ENCODE measurements around the gene PAFAH2. TPM values are rescaled to one million over a fixed set of nuclear protein-coding genes. Genes with fewer than 3 reads are reported as not detected.

The PAFAH2 gene
- total and polyA plus RNA-seq, 8 donors = 0.58 to 25.5 (median 13.0) TPM

DNA sequence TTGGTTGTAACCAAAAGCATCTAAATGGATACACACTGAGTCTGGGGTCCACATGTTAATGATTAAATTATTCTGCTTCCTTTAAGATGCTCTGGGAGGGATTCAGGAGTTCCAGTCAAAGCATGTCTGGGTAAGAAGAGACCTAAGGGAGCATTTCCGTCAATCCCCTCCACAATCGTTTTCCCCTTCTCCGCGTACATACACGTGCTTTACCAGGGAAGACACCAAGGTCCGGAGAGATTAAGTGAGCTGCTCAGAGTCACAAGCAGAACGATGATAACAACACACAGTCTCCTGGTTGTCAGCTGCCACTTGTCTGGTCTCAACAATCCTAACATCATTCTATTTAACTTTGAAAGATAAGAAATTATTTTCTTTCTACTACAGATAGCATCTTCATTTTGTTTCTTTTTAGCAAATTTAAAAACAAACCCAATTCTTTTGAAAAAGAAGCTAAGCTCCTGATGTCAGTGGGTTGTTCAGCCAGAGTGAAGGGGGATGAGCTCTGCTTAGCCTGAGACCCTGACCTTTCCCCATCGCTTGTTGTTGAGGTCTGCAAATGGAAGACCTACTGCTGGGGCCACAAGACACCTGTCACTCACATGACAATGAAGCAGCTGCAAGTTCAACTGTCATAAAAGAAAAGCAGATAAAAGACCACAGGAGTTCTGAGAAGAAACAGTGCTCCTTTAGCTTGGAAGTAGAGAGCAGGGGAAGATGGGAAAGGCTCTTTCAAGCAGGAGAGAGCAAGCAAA lies 4.5 kb downstream of the PAFAH2 start:
- Histone ChIP-seq H3K4me1 (peaks cover 10 to 42% (median 28%) of the 10 kb centered on the region in 4 donors), H3K4me3 (no peak overlapping the region), H3K27me3 (no peaks in the 10 kb centered on the region), H3K27ac (no peak overlapping the region), H3K9me3 (no peaks in the 10 kb centered on the region), H3K36me3 (peaks cover 0 to 24% (median 20%) of the 10 kb centered on the region in 4 donors)
- TF ChIP-seq EP300 (IDR thresholded peaks at IDR 0.05) = no peak
- no peak for TF ChIP-seq POLR2AphosphoS5 (IDR thresholded peaks at IDR 0.05)
- TF ChIP-seq, protein P1, sequence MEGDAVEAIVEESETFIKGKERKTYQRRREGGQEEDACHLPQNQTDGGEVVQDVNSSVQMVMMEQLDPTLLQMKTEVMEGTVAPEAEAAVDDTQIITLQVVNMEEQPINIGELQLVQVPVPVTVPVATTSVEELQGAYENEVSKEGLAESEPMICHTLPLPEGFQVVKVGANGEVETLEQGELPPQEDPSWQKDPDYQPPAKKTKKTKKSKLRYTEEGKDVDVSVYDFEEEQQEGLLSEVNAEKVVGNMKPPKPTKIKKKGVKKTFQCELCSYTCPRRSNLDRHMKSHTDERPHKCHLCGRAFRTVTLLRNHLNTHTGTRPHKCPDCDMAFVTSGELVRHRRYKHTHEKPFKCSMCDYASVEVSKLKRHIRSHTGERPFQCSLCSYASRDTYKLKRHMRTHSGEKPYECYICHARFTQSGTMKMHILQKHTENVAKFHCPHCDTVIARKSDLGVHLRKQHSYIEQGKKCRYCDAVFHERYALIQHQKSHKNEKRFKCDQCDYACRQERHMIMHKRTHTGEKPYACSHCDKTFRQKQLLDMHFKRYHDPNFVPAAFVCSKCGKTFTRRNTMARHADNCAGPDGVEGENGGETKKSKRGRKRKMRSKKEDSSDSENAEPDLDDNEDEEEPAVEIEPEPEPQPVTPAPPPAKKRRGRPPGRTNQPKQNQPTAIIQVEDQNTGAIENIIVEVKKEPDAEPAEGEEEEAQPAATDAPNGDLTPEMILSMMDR (IDR thresholded peaks at IDR 0.05) = no peak
- no peak for TF ChIP-seq POLR2A (IDR thresholded peaks at IDR 0.05)
- 78 to 92% (median 86%) methylated on average over 8 of the region's 8 CpGs for WGBS, 5 donors
- intact Hi-C loops (cut with DNase I; ENCODE audit: low total_unique reads) = no loop called here
- DNase-seq = no peak

DNA sequence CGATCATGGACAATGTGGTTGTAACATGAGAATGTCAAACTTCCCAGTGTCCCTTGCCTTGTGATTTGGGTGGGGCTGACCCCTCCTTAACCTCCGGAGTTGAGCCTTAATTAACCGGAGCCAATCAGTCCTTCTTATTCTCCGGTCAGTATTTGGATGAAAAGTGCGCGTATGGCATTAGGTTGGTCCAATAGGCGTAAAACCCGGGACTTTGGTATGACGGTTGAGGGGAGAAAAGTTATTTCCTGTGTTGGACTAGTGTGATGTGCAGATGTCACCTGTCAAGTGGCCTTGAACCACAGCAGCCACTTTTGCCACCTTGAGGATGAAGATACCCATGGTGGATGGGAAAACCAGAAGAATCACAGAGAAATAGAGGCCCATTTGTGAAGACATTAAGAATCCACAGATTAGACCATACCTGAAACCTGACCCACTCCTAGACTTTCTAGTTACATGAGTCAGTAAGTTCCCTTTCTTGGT lies 5.1 kb downstream of the PAFAH2 start:
- intact Hi-C loops (cut with DNase I; ENCODE audit: low total_unique reads) = no loop called here
- no peak for DNase-seq
- TF ChIP-seq POLR2A (IDR thresholded peaks at IDR 0.05) (no peak), POLR2AphosphoS5 (IDR thresholded peaks at IDR 0.05) (no peak), EP300 (IDR thresholded peaks at IDR 0.05) (no peak)
- TF ChIP-seq, protein P1 (IDR thresholded peaks at IDR 0.05) = no peak
- Histone ChIP-seq H3K4me1 (peaks cover 10 to 40% (median 26%) of the 10 kb centered on the region in 4 donors), H3K4me3 (no peak overlapping the region), H3K9me3 (no peaks in the 10 kb centered on the region), H3K27me3 (no peaks in the 10 kb centered on the region), H3K36me3 (peaks cover under 1 to 30% (median 27%) of the 10 kb centered on the region in 4 donors), H3K27ac (no peak overlapping the region)
- 91 to 93% (median 92%) methylated on average over 9 of the region's 9 CpGs for WGBS, 5 donors

DNA sequence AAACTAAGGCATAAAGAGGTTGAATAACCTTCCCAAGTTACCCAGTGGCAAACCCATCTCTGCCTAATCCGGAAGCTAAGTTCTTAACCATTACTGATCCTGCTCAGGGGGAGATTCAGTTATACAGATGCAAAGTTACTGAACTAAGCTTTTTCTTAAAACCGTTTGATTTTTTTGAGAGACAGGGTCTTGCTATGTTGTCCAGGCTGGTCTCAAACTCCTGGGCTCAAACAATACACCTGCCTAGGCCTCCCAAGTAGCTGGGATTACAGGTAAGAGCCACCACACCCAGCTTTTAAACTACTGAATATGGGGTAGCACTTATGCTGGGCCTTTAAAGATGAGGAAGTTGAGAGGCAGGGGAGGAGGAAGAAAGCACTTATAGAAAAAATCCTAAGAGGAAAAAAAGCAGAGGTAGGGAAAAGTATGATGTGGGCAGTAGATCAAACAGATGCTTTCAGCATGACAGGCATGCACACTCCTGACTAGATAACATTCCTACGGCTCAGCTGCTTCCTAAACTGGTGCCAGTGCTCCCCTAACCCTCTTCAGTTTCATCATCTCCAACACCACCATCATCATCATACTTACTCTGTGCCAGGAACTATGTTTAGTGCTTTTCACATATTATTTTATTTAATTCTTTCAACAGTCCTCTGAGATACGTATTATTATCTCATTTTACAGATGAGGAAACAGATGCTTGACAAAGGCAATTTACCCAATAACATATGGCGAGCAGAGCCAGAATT lies 5.8 kb downstream of the PAFAH2 start:
- 80 to 90% (median 89%) methylated on average over 5 of the region's 5 CpGs for WGBS, 5 donors
- H3K9me3 ChIP-seq = no peaks in the 10 kb centered on the region
- no peak for DNase-seq
- TF ChIP-seq POLR2AphosphoS5 (IDR thresholded peaks at IDR 0.05) (no peak), EP300 (IDR thresholded peaks at IDR 0.05) (no peak)
- TF ChIP-seq, protein P1 (IDR thresholded peaks at IDR 0.05) = no peak
- no peak overlapping the region for H3K4me3 ChIP-seq
- H3K4me1 ChIP-seq = peaks cover 6 to 34% (median 20%) of the 10 kb centered on the region in 4 donors
- peaks cover 6 to 36% (median 33%) of the 10 kb centered on the region in 4 donors for H3K36me3 ChIP-seq
- intact Hi-C loops (cut with DNase I; ENCODE audit: low total_unique reads) = no loop called here
- no peaks in the 10 kb centered on the region for H3K27me3 ChIP-seq
- H3K27ac ChIP-seq = no peak overlapping the region

DNA sequence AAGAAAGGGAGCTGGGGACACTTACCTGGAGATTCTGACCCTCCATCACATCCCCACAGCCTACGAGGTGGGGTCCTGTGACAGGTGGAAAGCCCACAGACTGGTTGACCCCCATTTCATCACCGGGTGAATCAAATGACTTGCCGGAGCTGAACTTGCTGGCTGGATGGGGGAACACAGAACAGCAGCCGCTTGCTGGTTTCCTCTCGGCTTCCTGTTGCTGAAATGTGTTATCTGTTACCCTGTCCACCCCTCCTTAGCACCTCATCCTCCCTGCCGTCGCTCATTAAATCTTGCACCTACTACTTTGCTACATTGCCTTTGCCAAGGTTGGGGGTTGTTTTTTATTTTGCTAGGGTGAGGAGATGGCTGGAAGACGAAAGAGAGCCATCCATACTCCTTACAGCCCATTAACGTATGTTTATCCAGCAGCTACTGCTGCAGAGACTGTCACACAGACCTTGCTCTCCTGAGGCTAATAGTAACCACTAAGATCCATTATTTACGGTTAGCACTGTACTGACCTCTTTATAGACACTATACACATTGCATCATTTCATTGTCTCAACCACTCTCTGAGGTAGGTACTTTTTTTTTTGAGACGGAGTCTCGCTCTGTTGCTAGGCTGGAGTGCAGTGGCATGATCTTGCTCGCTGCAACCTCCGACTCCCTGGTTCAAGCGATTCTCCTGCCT lies 7.0 kb downstream of the PAFAH2 start:
- Histone ChIP-seq H3K9me3 (no peaks in the 10 kb centered on the region), H3K36me3 (peaks cover 6 to 48% (median 45%) of the 10 kb centered on the region in 4 donors), H3K4me1 (peaks cover 0 to 22% (median 11%) of the 10 kb centered on the region in 4 donors), H3K27ac (peak overlapping the region in 2 of 5 donors; percentile 8 to 11), H3K27me3 (no peaks in the 10 kb centered on the region), H3K4me3 (peak overlapping the region in 2 of 4 donors; percentile 14 to 19)
- intact Hi-C loops (cut with DNase I; ENCODE audit: low total_unique reads) = no loop called here
- DNase-seq = peak in 1 of 2 donors; percentile 30
- TF ChIP-seq POLR2A (IDR thresholded peaks at IDR 0.05) = no peak
- TF ChIP-seq EP300 (IDR thresholded peaks at IDR 0.05) = no peak
- no peak for TF ChIP-seq POLR2AphosphoS5 (IDR thresholded peaks at IDR 0.05)
- TF ChIP-seq, protein P1 (IDR thresholded peaks at IDR 0.05) = no peak
- 63 to 80% (median 75%) methylated on average over 15 of the region's 15 CpGs for WGBS, 5 donors

Data from stomach (tissue), 9 donors.